ENCODE data around the gene MACROD2. TPM values are rescaled to one million over a fixed set of nuclear protein-coding genes. Genes with fewer than 3 reads are reported as not detected.

Gene MACROD2
- total RNA-seq, 4 donors from 2014 or later, result 4.0 to 14.1 (median 10.4) TPM

GRCh38 chr20:14303106-14303505, 307.8 kb downstream of the MACROD2 start:
- Histone ChIP-seq H3K27ac (no peak overlapping the region), H3K4me1 (no peaks in the 10 kb centered on the region), H3K9me3 (peaks cover 0 to 7% (median 0%) of the 10 kb centered on the region in 4 donors), H3K4me3 (no peak overlapping the region), H3K36me3 (no peaks in the 10 kb centered on the region), H3K27me3 (no peaks in the 10 kb centered on the region)
- TF ChIP-seq POLR2A (IDR thresholded peaks at IDR 0.05) (no peak), EP300 (IDR thresholded peaks at IDR 0.05) (no peak), CTCF (IDR thresholded peaks at IDR 0.05) (no peak)
- no peak for DNase-seq (ENCODE audit: low spot score in 2 of 2)
- 73 to 79% methylated on average over 6 of the region's 6 CpGs for WGBS, 2 donors

DNA sequence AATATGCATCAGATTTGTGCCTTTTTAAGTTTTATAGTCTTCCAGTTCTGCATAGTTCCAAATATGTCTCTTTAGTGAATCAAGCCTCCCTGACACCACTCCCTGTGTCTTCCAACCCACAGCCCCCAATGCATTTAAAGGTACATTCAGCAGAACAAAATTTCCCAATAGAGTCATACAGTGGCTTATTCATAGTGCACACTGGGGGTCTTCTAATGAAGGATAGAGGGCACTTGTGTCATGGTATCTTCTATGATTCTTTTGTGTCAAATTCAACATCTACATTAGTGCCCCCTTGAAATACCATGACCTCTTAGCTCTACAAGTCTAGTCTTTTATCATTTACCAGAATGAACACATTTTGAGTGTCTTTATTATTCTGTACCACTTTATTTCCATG, 308.3 kb downstream of the MACROD2 start:
- Histone ChIP-seq H3K27me3 (no peaks in the 10 kb centered on the region), H3K4me3 (no peak overlapping the region), H3K9me3 (peaks cover 0 to 7% (median 0%) of the 10 kb centered on the region in 4 donors), H3K36me3 (no peaks in the 10 kb centered on the region), H3K27ac (no peak overlapping the region), H3K4me1 (no peaks in the 10 kb centered on the region)
- TF ChIP-seq POLR2A (IDR thresholded peaks at IDR 0.05), result no peak
- no peak for TF ChIP-seq CTCF (IDR thresholded peaks at IDR 0.05)
- no peak for TF ChIP-seq EP300 (IDR thresholded peaks at IDR 0.05)
- DNase-seq (ENCODE audit: low spot score in 2 of 2), result no peak

GRCh38 chr20:14304472-14304871, 309.2 kb downstream of the MACROD2 start:
- WGBS, 2 donors, result 93 to 95% methylated on average over 1 of the region's 1 CpG
- Histone ChIP-seq H3K36me3 (no peaks in the 10 kb centered on the region), H3K9me3 (peaks cover 0 to 7% (median 0%) of the 10 kb centered on the region in 4 donors), H3K27ac (no peak overlapping the region), H3K27me3 (no peaks in the 10 kb centered on the region), H3K4me1 (no peaks in the 10 kb centered on the region), H3K4me3 (no peak overlapping the region)
- DNase-seq (ENCODE audit: low spot score in 2 of 2), result no peak
- no peak for TF ChIP-seq EP300 (IDR thresholded peaks at IDR 0.05)
- TF ChIP-seq CTCF (IDR thresholded peaks at IDR 0.05), result no peak
- no peak for TF ChIP-seq POLR2A (IDR thresholded peaks at IDR 0.05)

GRCh38 chr20:14307956-14308355, 312.6 kb downstream of the MACROD2 start:
- Histone ChIP-seq H3K36me3 (no peaks in the 10 kb centered on the region), H3K27me3 (no peaks in the 10 kb centered on the region), H3K4me1 (no peaks in the 10 kb centered on the region), H3K27ac (no peak overlapping the region), H3K9me3 (no peaks in the 10 kb centered on the region), H3K4me3 (no peak overlapping the region)
- WGBS, 2 donors, result 33 to 46% methylated on average over 2 of the region's 2 CpGs
- no peak for DNase-seq (ENCODE audit: low spot score in 2 of 2)
- TF ChIP-seq EP300 (IDR thresholded peaks at IDR 0.05) (no peak), POLR2A (IDR thresholded peaks at IDR 0.05) (no peak), CTCF (IDR thresholded peaks at IDR 0.05) (no peak)

DNA sequence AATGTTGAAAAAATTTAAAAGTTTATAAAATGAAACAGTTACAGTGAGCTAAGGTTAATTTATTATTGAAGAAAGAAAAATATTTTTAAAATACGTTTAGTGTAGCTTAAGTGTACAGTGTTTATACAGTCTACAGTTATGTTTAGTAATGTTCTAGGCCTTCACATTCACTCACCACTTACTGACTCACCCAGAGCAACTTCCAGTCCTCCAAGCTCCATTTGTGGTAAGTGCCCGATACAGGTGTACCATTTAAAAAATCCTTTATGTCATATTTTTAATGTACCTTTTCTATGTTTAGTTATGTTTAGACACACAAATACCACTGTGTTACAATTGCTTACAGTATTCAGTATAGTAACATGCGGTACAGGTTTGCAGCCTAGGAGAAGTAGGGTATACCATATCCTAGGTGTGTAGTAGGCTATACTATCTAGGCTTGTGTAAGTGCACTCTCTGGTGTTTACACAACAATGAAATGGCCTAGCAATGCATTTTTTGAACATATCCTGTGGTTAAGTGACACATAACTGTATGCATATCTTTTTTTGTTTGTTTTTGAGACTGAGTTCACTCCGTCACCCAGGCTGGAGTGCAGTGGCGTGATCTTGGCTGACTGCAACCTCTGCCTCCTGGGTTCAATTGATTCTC, 315.8 kb downstream of the MACROD2 start:
- H3K9me3 ChIP-seq, result no peaks in the 10 kb centered on the region

More for the DNA sequence above, 315.8 kb downstream of the MACROD2 start:
- H3K36me3 ChIP-seq, result no peaks in the 10 kb centered on the region
- DNase-seq (ENCODE audit: low spot score in 2 of 2), result no peak
- WGBS, 2 donors, result 92 to 94% methylated on average over 5 of the region's 5 CpGs
- H3K4me3 ChIP-seq, result no peak overlapping the region
- TF ChIP-seq POLR2A (IDR thresholded peaks at IDR 0.05) (no peak), EP300 (IDR thresholded peaks at IDR 0.05) (no peak), CTCF (IDR thresholded peaks at IDR 0.05) (no peak)
- no peaks in the 10 kb centered on the region for H3K27me3 ChIP-seq
- H3K4me1 ChIP-seq, result no peaks in the 10 kb centered on the region
- H3K27ac ChIP-seq, result no peak overlapping the region

Data from tibial nerve (tissue), 4 donors.